Measurements from ENCODE around the gene IRAK1.

IRAK1 gene

GRCh38 chrX:154040307-154040756 lies 20.6 kb upstream of the IRAK1 start:
- DNase-seq = peak; percentile 76

GRCh38 chrX:154039577-154039976 lies 19.9 kb upstream of the IRAK1 start:
- no peak for DNase-seq

- no peak for DNase-seq
Observed at GRCh38 chrX:154038656-154039055, 19.0 kb upstream of the IRAK1 start.

- no peak for DNase-seq
Observed at GRCh38 chrX:154037754-154038153, 18.1 kb upstream of the IRAK1 start.

GRCh38 chrX:154036513-154036912 lies 16.8 kb upstream of the IRAK1 start:
- no peak for DNase-seq

- DNase-seq = no peak
Observed at GRCh38 chrX:154033848-154034247, 14.1 kb upstream of the IRAK1 start.

- no peak for DNase-seq
Observed at GRCh38 chrX:154032653-154033052, 13.0 kb upstream of the IRAK1 start.

GRCh38 chrX:154032160-154032559 lies 12.5 kb upstream of the IRAK1 start:
- no peak for DNase-seq

GRCh38 chrX:154030715-154031305 lies 11.1 kb upstream of the IRAK1 start:
- DNase-seq = no peak

GRCh38 chrX:154030266-154030665 lies 10.6 kb upstream of the IRAK1 start:
- DNase-seq = no peak

- no peak for DNase-seq
Observed at GRCh38 chrX:154029439-154029838, 9.7 kb upstream of the IRAK1 start.

GRCh38 chrX:154028502-154029184 lies 8.9 kb upstream of the IRAK1 start:
- no peak for DNase-seq

GRCh38 chrX:154027986-154028385 lies 8.3 kb upstream of the IRAK1 start:
- no peak for DNase-seq

- DNase-seq = no peak
Observed at GRCh38 chrX:154027022-154027402, 7.3 kb upstream of the IRAK1 start.

- DNase-seq = no peak
Observed at GRCh38 chrX:154026136-154027021, 6.7 kb upstream of the IRAK1 start.

- no peak for DNase-seq
Observed at GRCh38 chrX:154025230-154025629, 5.5 kb upstream of the IRAK1 start.

- DNase-seq = no peak
Observed at GRCh38 chrX:154024271-154024670, 4.6 kb upstream of the IRAK1 start.

GRCh38 chrX:154023276-154024000 lies 3.7 kb upstream of the IRAK1 start:
- DNase-seq = no peak

GRCh38 chrX:154022108-154022507 lies 2.4 kb upstream of the IRAK1 start:
- DNase-seq = no peak

GRCh38 chrX:154021131-154021611 lies 1.5 kb upstream of the IRAK1 start:
- DNase-seq = peak; percentile 31

- DNase-seq = no peak
Observed at GRCh38 chrX:154020536-154021115, 924 bp upstream of the IRAK1 start.

- no peak for DNase-seq
Observed at GRCh38 chrX:154019061-154019621, 561 bp downstream of the IRAK1 start.
